Measurements from ENCODE around the gene DTL. TPM values are rescaled to one million over a fixed set of nuclear protein-coding genes. Genes with fewer than 3 reads are reported as not detected.

DTL gene
- total RNA-seq, 1 donor from 2014 or later = 6.3 TPM

DNA sequence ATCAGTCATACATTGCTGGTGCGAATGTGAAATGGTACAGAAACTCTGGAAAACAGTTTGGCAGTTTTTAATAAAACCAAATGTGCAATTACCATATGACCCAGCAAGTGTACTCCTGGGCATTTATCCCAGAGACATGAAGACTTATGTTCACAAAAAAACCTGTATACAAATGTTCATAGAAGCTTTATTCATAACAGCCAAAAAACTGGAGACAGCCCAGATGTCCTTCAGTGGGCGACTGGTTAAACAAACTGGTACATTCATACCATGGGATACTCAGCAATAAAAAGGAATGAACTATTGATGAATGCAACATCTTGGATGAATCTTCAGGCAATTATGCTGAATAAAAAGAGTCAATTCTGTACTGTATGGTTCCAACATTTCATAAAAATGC, 97.8 kb downstream of the DTL start:
- Histone ChIP-seq H3K27me3 (ENCODE audit: insufficient read depth, low read length) (no peaks in the 10 kb centered on the region), H3K79me2 (ENCODE audit: insufficient read depth, low read length) (no peaks in the 10 kb centered on the region), H2AFZ (ENCODE audit: low read depth, low read length) (no peak overlapping the region), H3K4me1 (ENCODE audit: insufficient read depth, low read length) (no peaks in the 10 kb centered on the region), H3K27ac (ENCODE audit: low read depth, low read length) (no peak overlapping the region), H3K9me3 (ENCODE audit: insufficient read depth, low read depth, low read length) (no peaks in the 10 kb centered on the region), H3K4me2 (ENCODE audit: low read length) (no peak overlapping the region), H3K36me3 (ENCODE audit: insufficient read depth, low read length) (no peaks in the 10 kb centered on the region), H3K4me3 (ENCODE audit: insufficient read depth, low read depth, low read length) (no peak overlapping the region), H4K20me1 (ENCODE audit: insufficient read depth, low read length) (no peaks in the 10 kb centered on the region), H3K9ac (ENCODE audit: low read length) (no peak overlapping the region)
- peaks cover 3% of the 10 kb centered on the region for H3K9me3 Mint-ChIP-seq (ENCODE audit: unreplicated experiment)
- no peak for DNase-seq (ENCODE audit: low read depth)
- TF ChIP-seq, protein P1, sequence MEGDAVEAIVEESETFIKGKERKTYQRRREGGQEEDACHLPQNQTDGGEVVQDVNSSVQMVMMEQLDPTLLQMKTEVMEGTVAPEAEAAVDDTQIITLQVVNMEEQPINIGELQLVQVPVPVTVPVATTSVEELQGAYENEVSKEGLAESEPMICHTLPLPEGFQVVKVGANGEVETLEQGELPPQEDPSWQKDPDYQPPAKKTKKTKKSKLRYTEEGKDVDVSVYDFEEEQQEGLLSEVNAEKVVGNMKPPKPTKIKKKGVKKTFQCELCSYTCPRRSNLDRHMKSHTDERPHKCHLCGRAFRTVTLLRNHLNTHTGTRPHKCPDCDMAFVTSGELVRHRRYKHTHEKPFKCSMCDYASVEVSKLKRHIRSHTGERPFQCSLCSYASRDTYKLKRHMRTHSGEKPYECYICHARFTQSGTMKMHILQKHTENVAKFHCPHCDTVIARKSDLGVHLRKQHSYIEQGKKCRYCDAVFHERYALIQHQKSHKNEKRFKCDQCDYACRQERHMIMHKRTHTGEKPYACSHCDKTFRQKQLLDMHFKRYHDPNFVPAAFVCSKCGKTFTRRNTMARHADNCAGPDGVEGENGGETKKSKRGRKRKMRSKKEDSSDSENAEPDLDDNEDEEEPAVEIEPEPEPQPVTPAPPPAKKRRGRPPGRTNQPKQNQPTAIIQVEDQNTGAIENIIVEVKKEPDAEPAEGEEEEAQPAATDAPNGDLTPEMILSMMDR (IDR thresholded peaks at IDR 0.05; ENCODE audit: insufficient read depth, low read depth, low read length) = no peak
- no peak for FAIRE-seq
- no peaks in the 10 kb centered on the region for H3K27me3 Mint-ChIP-seq (ENCODE audit: low read depth, unreplicated experiment)
- no peak overlapping the region for H3K4me3 Mint-ChIP-seq (ENCODE audit: unreplicated experiment)
- no peaks in the 10 kb centered on the region for H3K36me3 Mint-ChIP-seq (ENCODE audit: low read depth, unreplicated experiment)
- H3K4me1 Mint-ChIP-seq (ENCODE audit: low read depth, unreplicated experiment) = peaks cover 4% of the 10 kb centered on the region
- H3K27ac Mint-ChIP-seq (ENCODE audit: unreplicated experiment) = no peak overlapping the region

DNA sequence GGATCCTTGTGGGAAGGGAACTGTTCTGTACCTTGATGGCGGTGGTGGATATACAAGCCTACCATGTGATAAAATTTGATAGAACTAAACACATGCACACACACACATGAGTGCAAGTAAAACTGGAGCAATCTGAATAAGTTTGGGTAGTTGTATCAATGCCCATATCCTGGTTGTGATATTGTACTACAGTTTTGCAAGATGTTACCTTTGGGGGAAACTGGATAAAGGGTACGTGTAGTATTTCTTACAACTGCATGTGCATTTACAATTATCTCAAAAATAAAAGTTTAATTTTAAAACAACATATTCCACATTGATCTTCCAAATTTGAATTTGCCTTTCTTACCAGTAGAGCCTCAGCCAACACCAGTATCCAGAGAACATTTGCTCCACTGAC, 99.6 kb downstream of the DTL start:
- DNase-seq (ENCODE audit: low read depth) = no peak
- Histone ChIP-seq H3K36me3 (ENCODE audit: insufficient read depth, low read length) (no peaks in the 10 kb centered on the region), H3K4me3 (ENCODE audit: insufficient read depth, low read depth, low read length) (no peak overlapping the region), H4K20me1 (ENCODE audit: insufficient read depth, low read length) (no peaks in the 10 kb centered on the region), H3K27ac (ENCODE audit: low read depth, low read length) (no peak overlapping the region), H3K79me2 (ENCODE audit: insufficient read depth, low read length) (no peaks in the 10 kb centered on the region), H3K4me2 (ENCODE audit: low read length) (no peak overlapping the region), H3K4me1 (ENCODE audit: insufficient read depth, low read length) (no peaks in the 10 kb centered on the region), H3K27me3 (ENCODE audit: insufficient read depth, low read length) (no peaks in the 10 kb centered on the region), H3K9ac (ENCODE audit: low read length) (no peak overlapping the region), H3K9me3 (ENCODE audit: insufficient read depth, low read depth, low read length) (no peaks in the 10 kb centered on the region), H2AFZ (ENCODE audit: low read depth, low read length) (no peak overlapping the region)
- Mint-ChIP-seq H3K36me3 (ENCODE audit: low read depth, unreplicated experiment) (no peaks in the 10 kb centered on the region), H3K9me3 (ENCODE audit: unreplicated experiment) (peaks cover 8% of the 10 kb centered on the region), H3K4me1 (ENCODE audit: low read depth, unreplicated experiment) (peaks cover 4% of the 10 kb centered on the region), H3K27me3 (ENCODE audit: low read depth, unreplicated experiment) (peaks cover 8% of the 10 kb centered on the region), H3K27ac (ENCODE audit: unreplicated experiment) (no peak overlapping the region), H3K4me3 (ENCODE audit: unreplicated experiment) (no peak overlapping the region)
- TF ChIP-seq, protein P1 (IDR thresholded peaks at IDR 0.05; ENCODE audit: insufficient read depth, low read depth, low read length) = no peak
- TF ChIP-seq EZH2 (IDR thresholded peaks at IDR 0.05; ENCODE audit: insufficient read depth, low read length) = no peak
- no peak for FAIRE-seq

DNA sequence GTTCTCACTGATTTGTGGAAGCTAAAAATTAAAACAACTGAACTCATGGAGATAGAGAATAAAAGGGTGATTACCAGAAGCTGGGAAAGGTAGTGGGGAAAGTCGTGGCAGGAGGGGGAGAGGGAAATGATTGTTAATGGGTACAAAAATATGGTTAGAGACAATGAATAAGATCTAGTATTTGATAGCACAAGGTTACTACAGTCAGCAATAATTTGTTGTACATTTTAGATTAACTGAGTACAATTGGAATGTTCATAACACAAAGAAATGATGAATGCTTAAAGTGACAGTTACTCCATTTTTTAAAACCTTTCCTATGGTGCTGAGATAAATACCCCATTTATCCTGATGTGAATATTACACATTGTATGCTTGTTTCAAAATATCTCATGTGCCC, 102.3 kb downstream of the DTL start:
- Histone ChIP-seq H3K4me3 (ENCODE audit: insufficient read depth, low read depth, low read length) (no peak overlapping the region), H3K36me3 (ENCODE audit: insufficient read depth, low read length) (no peaks in the 10 kb centered on the region), H3K79me2 (ENCODE audit: insufficient read depth, low read length) (no peaks in the 10 kb centered on the region), H3K4me2 (ENCODE audit: low read length) (no peak overlapping the region), H3K9me3 (ENCODE audit: insufficient read depth, low read depth, low read length) (no peaks in the 10 kb centered on the region), H2AFZ (ENCODE audit: low read depth, low read length) (no peak overlapping the region), H4K20me1 (ENCODE audit: insufficient read depth, low read length) (no peaks in the 10 kb centered on the region), H3K4me1 (ENCODE audit: insufficient read depth, low read length) (no peaks in the 10 kb centered on the region), H3K9ac (ENCODE audit: low read length) (no peak overlapping the region), H3K27me3 (ENCODE audit: insufficient read depth, low read length) (no peaks in the 10 kb centered on the region), H3K27ac (ENCODE audit: low read depth, low read length) (no peak overlapping the region)
- Mint-ChIP-seq H3K4me3 (ENCODE audit: unreplicated experiment) (no peak overlapping the region), H3K36me3 (ENCODE audit: low read depth, unreplicated experiment) (no peaks in the 10 kb centered on the region), H3K27ac (ENCODE audit: unreplicated experiment) (no peak overlapping the region), H3K4me1 (ENCODE audit: low read depth, unreplicated experiment) (no peaks in the 10 kb centered on the region), H3K9me3 (ENCODE audit: unreplicated experiment) (peaks cover 8% of the 10 kb centered on the region), H3K27me3 (ENCODE audit: low read depth, unreplicated experiment) (peaks cover 8% of the 10 kb centered on the region)
- no peak for FAIRE-seq
- TF ChIP-seq, protein P1 (IDR thresholded peaks at IDR 0.05; ENCODE audit: insufficient read depth, low read depth, low read length) = no peak
- TF ChIP-seq EZH2 (IDR thresholded peaks at IDR 0.05; ENCODE audit: insufficient read depth, low read length) = no peak
- no peak for DNase-seq (ENCODE audit: low read depth)

Measured in astrocyte (in vitro differentiated cells and primary cell).